Loucy (cell line): Measurements from ENCODE around the gene SRPX2.

Experiments
- H2AFZ ChIP-seq: fragments of 200-600 bp; sonication (generic); 2 replicates; pipeline ENCODE4 v1.6.0; 2016; ENCODE audit warnings: antibody characterized with exemption, mild to moderate bottlenecking, low read length, moderate library complexity
- H3F3A ChIP-seq: fragments of 200-600 bp; 2 replicates; pipeline ENCODE4 v1.6.0; 2016; ENCODE audit warnings: antibody characterized with exemption, low read depth, mild to moderate bottlenecking
- H3K27me3 ChIP-seq: fragments of 200-600 bp; sonication (generic); 2 replicates; pipeline ENCODE4 v1.6.1; 2014; ENCODE audit warnings: low read length, mild to moderate bottlenecking; ENCODE audit not compliant: insufficient read depth, poor library complexity, severe bottlenecking
- H3K36me3 ChIP-seq: fragments of 200-600 bp; sonication (generic); 2 replicates; pipeline ENCODE4 v1.6.1; 2016; ENCODE audit warnings: low read length; ENCODE audit not compliant: insufficient read depth
- H3K4me1 ChIP-seq: fragments of 200-600 bp; sonication (generic); 2 replicates; pipeline ENCODE4 v1.5.1; 2014; ENCODE audit warnings: low read length, mild to moderate bottlenecking; ENCODE audit not compliant: insufficient read depth, poor library complexity, severe bottlenecking
- H3K4me2 ChIP-seq: fragments of 200-600 bp; sonication (generic); 2 replicates; pipeline ENCODE4 v1.6.0; 2014; ENCODE audit warnings: antibody characterized with exemption, low read length, low read depth, mild to moderate bottlenecking; ENCODE audit not compliant: poor library complexity, severe bottlenecking
- H3K4me3 ChIP-seq: fragments of 200-600 bp; sonication (generic); 2 replicates; pipeline ENCODE4 v1.5.1; 2014; ENCODE audit warnings: low read length, mild to moderate bottlenecking, mixed read lengths; ENCODE audit not compliant: poor library complexity, severe bottlenecking
- H3K79me2 ChIP-seq: fragments of 200-600 bp; sonication (generic); 2 replicates; pipeline ENCODE4 v1.6.1; 2014; ENCODE audit warnings: low read length; ENCODE audit not compliant: insufficient read depth
- H3K9ac ChIP-seq: fragments of 200-600 bp; sonication (generic); 2 replicates; pipeline ENCODE4 v1.6.0; 2014; ENCODE audit warnings: mild to moderate bottlenecking, low read depth, low read length, moderate library complexity; ENCODE audit not compliant: poor library complexity, severe bottlenecking
- H3K9me2 ChIP-seq: fragments of 200-600 bp; sonication (generic); replicated peaks from 2 replicates; pipeline ENCODE4 v1.6.1; 2016; ENCODE audit warnings: low read depth, low read length, mixed read lengths
- H3K9me3 ChIP-seq: fragments of 200-600 bp; sonication (generic); 2 replicates; pipeline ENCODE4 v1.6.1; 2014; ENCODE audit warnings: mild to moderate bottlenecking, antibody characterized with exemption, low read length, low read depth; ENCODE audit not compliant: insufficient read depth
- H4K20me1 ChIP-seq: fragments of 200-600 bp; sonication (generic); 2 replicates; pipeline ENCODE4 v1.6.0; 2014; ENCODE audit warnings: antibody characterized with exemption, low read length, mild to moderate bottlenecking; ENCODE audit not compliant: insufficient read depth, poor library complexity, severe bottlenecking
- CTCF ChIP-seq: fragments of 200-600 bp; sonication (generic); conservative IDR thresholded peaks from 2 replicates; pipeline ENCODE4 v1.5.1; 2014; ENCODE audit warnings: mild to moderate bottlenecking, antibody characterized with exemption, low read length
- EZH2phosphoT487 ChIP-seq: fragments of 200-600 bp; IDR thresholded peaks from 2 replicates; pipeline ENCODE4 v1.6.1; 2018; ENCODE audit warnings: antibody characterized with exemption, mild to moderate bottlenecking, moderate library complexity, borderline replicate concordance

The SRPX2 gene

DNA sequence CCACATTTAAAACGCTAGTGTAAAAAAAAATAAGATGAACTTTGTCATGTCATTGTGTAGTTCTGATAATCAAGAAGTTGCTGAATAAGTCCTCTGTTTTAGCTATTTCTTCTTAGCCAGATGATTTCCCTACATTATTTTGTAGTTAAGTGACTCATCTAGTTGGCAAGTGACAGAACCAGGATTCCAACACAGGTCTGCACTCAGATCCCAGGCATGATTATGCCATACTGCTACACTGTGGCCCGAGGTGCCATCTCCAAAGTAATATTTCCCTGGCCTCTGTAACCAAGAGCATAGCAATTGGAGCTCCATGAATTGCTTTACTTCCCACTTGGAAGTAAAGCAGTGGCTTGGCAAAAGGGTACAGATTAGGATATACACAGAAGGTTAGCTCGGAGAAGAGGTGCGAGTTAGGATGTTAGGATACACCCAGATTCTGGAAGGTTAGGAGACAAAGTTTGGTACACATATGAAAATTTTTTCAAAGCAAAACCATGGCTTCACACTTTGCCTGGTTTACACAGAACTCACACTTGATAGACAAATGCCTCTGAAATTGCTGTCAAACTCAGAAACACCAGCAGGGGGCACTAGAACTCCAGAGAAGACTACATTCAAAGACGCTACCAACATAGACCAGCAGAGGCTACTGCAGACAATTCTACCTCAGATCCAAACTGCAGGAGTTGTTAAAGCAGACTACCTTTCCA is 41.4 kb downstream of the SRPX2 start:
- no peaks in the 10 kb centered on the region for H3K9me3 ChIP-seq
- H3K4me1 ChIP-seq, result peaks cover 14% of the 10 kb centered on the region
- no peaks in the 10 kb centered on the region for H3K79me2 ChIP-seq
- H3K36me3 ChIP-seq, result no peaks in the 10 kb centered on the region
- H3K4me2 ChIP-seq, result no peak overlapping the region
- H3K27me3 ChIP-seq, result no peaks in the 10 kb centered on the region
- H4K20me1 ChIP-seq, result no peaks in the 10 kb centered on the region
- no peaks in the 10 kb centered on the region for H3K9me2 ChIP-seq
- no peak overlapping the region for H3K4me3 ChIP-seq
- H3K9ac ChIP-seq, result no peak overlapping the region
- TF ChIP-seq CTCF, result peak; percentile 82
- no peak for TF ChIP-seq EZH2phosphoT487
- no peaks in the 10 kb centered on the region for H3F3A ChIP-seq
- H2AFZ ChIP-seq, result peak overlapping the region; percentile 76; the same call in 1 of the 2 replicates

- no peaks in the 10 kb centered on the region for H4K20me1 ChIP-seq
- H3K4me1 ChIP-seq, result peaks cover 14% of the 10 kb centered on the region
- H3K36me3 ChIP-seq, result no peaks in the 10 kb centered on the region
- H3K79me2 ChIP-seq, result no peaks in the 10 kb centered on the region
- no peaks in the 10 kb centered on the region for H3F3A ChIP-seq
- no peak overlapping the region for H2AFZ ChIP-seq
- no peak overlapping the region for H3K9ac ChIP-seq
- no peaks in the 10 kb centered on the region for H3K9me3 ChIP-seq
- H3K9me2 ChIP-seq, result no peaks in the 10 kb centered on the region
- H3K4me2 ChIP-seq, result no peak overlapping the region
- H3K27me3 ChIP-seq, result no peaks in the 10 kb centered on the region
- no peak for TF ChIP-seq CTCF
- TF ChIP-seq EZH2phosphoT487, result no peak
- H3K4me3 ChIP-seq, result no peak overlapping the region
Observed at GRCh38 chrX:100685997-100686305, 42.0 kb downstream of the SRPX2 start.

GRCh38 chrX:100687128-100687527 is 43.1 kb downstream of the SRPX2 start:
- Histone ChIP-seq H3K9me2 (no peaks in the 10 kb centered on the region), H3K9me3 (no peaks in the 10 kb centered on the region), H3K27me3 (no peaks in the 10 kb centered on the region), H3K36me3 (no peaks in the 10 kb centered on the region), H3K4me3 (no peak overlapping the region), H4K20me1 (no peaks in the 10 kb centered on the region), H3K4me2 (no peak overlapping the region), H3F3A (no peaks in the 10 kb centered on the region), H3K79me2 (no peaks in the 10 kb centered on the region), H3K4me1 (peaks cover 14% of the 10 kb centered on the region), H3K9ac (peak overlapping the region; percentile 32), H2AFZ (no peak overlapping the region)
- no peak for TF ChIP-seq EZH2phosphoT487
- TF ChIP-seq CTCF, result no peak
